ENCODE results near the gene OSBPL5. TPM values are rescaled to one million over a fixed set of nuclear protein-coding genes. Genes with fewer than 3 reads are reported as not detected.
"Not testable (repeated sequence)": the region's sequence is repeated elsewhere in the genome, so short reads cannot be mapped to it uniquely, and the experiment has no call there.

The OSBPL5 gene
- total RNA-seq, 1 donor, result 20.5 TPM

- DNase-seq (ENCODE audit: low read depth in 2 of 3, low spot score in 2 of 3), result not testable (repeated sequence)
Measured at GRCh38 chr11:3066308-3066707, 98.8 kb downstream of the OSBPL5 start.

GRCh38 chr11:3064709-3065108 lies 100.4 kb downstream of the OSBPL5 start:
- DNase-seq (ENCODE audit: low read depth in 2 of 3, low spot score in 2 of 3), result not testable (repeated sequence)

- not testable (repeated sequence) for DNase-seq (ENCODE audit: low read depth in 2 of 3, low spot score in 2 of 3)
Measured at GRCh38 chr11:3063876-3064275, 101.2 kb downstream of the OSBPL5 start.

GRCh38 chr11:3063432-3063831 lies 101.7 kb downstream of the OSBPL5 start:
- not testable (repeated sequence) for DNase-seq (ENCODE audit: low read depth in 2 of 3, low spot score in 2 of 3)

- no peak for DNase-seq (ENCODE audit: low read depth in 2 of 3, low spot score in 2 of 3)
Measured at GRCh38 chr11:3060436-3061025, 104.6 kb downstream of the OSBPL5 start.

- no peak for DNase-seq (ENCODE audit: low read depth in 2 of 3, low spot score in 2 of 3)
Measured at GRCh38 chr11:3058753-3059664, 106.1 kb downstream of the OSBPL5 start.

GRCh38 chr11:3057069-3057963 lies 107.8 kb downstream of the OSBPL5 start, which contains the start of gene CARS1:
CARS1 (minus strand) TSS chr11:3057423; CDS start chr11:3057367, 56 bp downstream.
- peak; percentile 80 to 91 (median 85) for DNase-seq (ENCODE audit: low read depth in 2 of 3, low spot score in 2 of 3)

- DNase-seq (ENCODE audit: low read depth in 2 of 3, low spot score in 2 of 3), result no peak
Measured at GRCh38 chr11:3056296-3057068, 108.6 kb downstream of the OSBPL5 start.

- no peak for DNase-seq (ENCODE audit: low read depth in 2 of 3, low spot score in 2 of 3)
Measured at GRCh38 chr11:3055891-3056290, 109.2 kb downstream of the OSBPL5 start.

- DNase-seq (ENCODE audit: low read depth in 2 of 3, low spot score in 2 of 3), result no peak
Measured at GRCh38 chr11:3052567-3052966, 112.5 kb downstream of the OSBPL5 start.

- DNase-seq (ENCODE audit: low read depth in 2 of 3, low spot score in 2 of 3), result peak in 1 of 3 donors; percentile 26
Measured at GRCh38 chr11:3052109-3052479, 113.0 kb downstream of the OSBPL5 start.

GRCh38 chr11:3051196-3052108 lies 113.7 kb downstream of the OSBPL5 start:
- peak in 1 of 3 donors; percentile 14 for DNase-seq (ENCODE audit: low read depth in 2 of 3, low spot score in 2 of 3)

- no peak for DNase-seq (ENCODE audit: low read depth in 2 of 3, low spot score in 2 of 3)
Measured at GRCh38 chr11:3050386-3051195, 114.5 kb downstream of the OSBPL5 start.

GRCh38 chr11:3049430-3050243 lies 115.5 kb downstream of the OSBPL5 start:
- DNase-seq (ENCODE audit: low read depth in 2 of 3, low spot score in 2 of 3), result no peak

- DNase-seq (ENCODE audit: low read depth in 2 of 3, low spot score in 2 of 3), result no peak
Measured at GRCh38 chr11:3047637-3048036, 117.5 kb downstream of the OSBPL5 start.

GRCh38 chr11:3046641-3047040 lies 118.5 kb downstream of the OSBPL5 start:
- no peak for DNase-seq (ENCODE audit: low read depth in 2 of 3, low spot score in 2 of 3)

- no peak for DNase-seq (ENCODE audit: low read depth in 2 of 3, low spot score in 2 of 3)
Measured at GRCh38 chr11:3046190-3046589, 118.9 kb downstream of the OSBPL5 start.

Data from hematopoietic multipotent progenitor cell (in vitro differentiated cells).